ENCODE data around the gene DNAH9. TPM values are rescaled to one million over a fixed set of nuclear protein-coding genes. Genes with fewer than 3 reads are reported as not detected.
A peak's percentile ranks its signal among the peaks of the same experiment; 100 is the strongest.

The DNAH9 gene
- total and polyA plus RNA-seq, 2 of the 8 experiments (the other 6 are each of a cell fraction or from before 2014, with no cell fraction given), result 0.21 to 0.86 TPM

- Histone ChIP-seq H3K4me1 (replicated peaks in 1 of 4; ENCODE audit: control insufficient read depth in 3 of 4, insufficient read depth in 4 of 4, low read length in 3 of 4) (peaks cover 0 to 3% (median 1%) of the 10 kb centered on the region in 4 experiments; a peak in 3 of 7 replicates), H3K4me2 (ENCODE audit: insufficient read depth in 1 of 2, low read depth in 2 of 2, low read length in 2 of 2) (no peak overlapping the region), H2AK5ac (ENCODE audit: low read depth, low read length) (no peak overlapping the region), H3K79me2 (ENCODE audit: control insufficient read depth in 1 of 2, insufficient read depth in 2 of 2, low read length in 2 of 2) (no peaks in the 10 kb centered on the region), H4K20me1 (replicated peaks in 1 of 2; ENCODE audit: control insufficient read depth in 1 of 2, insufficient read depth in 2 of 2, low read length in 2 of 2) (no peaks in the 10 kb centered on the region), H2BK5ac (ENCODE audit: low read depth, low read length) (no peak overlapping the region; the same call in 1 of the 2 replicates), H3K79me1 (ENCODE audit: low read depth, low read length) (no peaks in the 10 kb centered on the region), H3K14ac (ENCODE audit: insufficient read length) (no peak overlapping the region), H2BK120ac (replicated peaks; ENCODE audit: low read depth, low read length) (no peak overlapping the region), H3K4ac (replicated peaks; ENCODE audit: insufficient read length, low read depth, low read length) (no peak overlapping the region), H3K18ac (ENCODE audit: extremely low read depth, low read length) (no peak overlapping the region), H3K23me2 (ENCODE audit: low read depth, low read length) (no peaks in the 10 kb centered on the region), H3K9ac (replicated peaks in 1 of 4; ENCODE audit: extremely low read depth in 1 of 4, low read depth in 3 of 4, low read length in 3 of 4) (no peak overlapping the region), H3K4me3 (ENCODE audit: extremely low read depth in 1 of 4, insufficient read depth in 2 of 4, low read depth in 3 of 4, low read length in 4 of 4) (no peak overlapping the region), H3K27ac (ENCODE audit: low read depth, low read length) (no peak overlapping the region), H4K91ac (replicated peaks; ENCODE audit: insufficient read length, low read length) (no peak overlapping the region), H2AFZ (ENCODE audit: low read length) (no peak overlapping the region), H2BK12ac (ENCODE audit: low read depth, low read length) (no peak overlapping the region), H2BK15ac (ENCODE audit: low read length) (no peak overlapping the region), H3K9me3 (ENCODE audit: insufficient read depth in 2 of 2, low read depth in 1 of 2, low read length in 1 of 2) (no peaks in the 10 kb centered on the region), H3K56ac (replicated peaks; ENCODE audit: insufficient read length, low read depth, low read length) (no peak overlapping the region), H3K36me3 (ENCODE audit: control insufficient read depth in 2 of 4, insufficient read depth in 4 of 4, low read length in 3 of 4) (no peaks in the 10 kb centered on the region), H3K23ac (ENCODE audit: insufficient read length) (no peak overlapping the region), H4K5ac (ENCODE audit: insufficient read length, low read depth, low read length) (no peak overlapping the region), H4K8ac (ENCODE audit: extremely low read depth, insufficient read depth, low read length) (no peak overlapping the region), H2BK20ac (ENCODE audit: low read length) (no peak overlapping the region), H3K27me3 (replicated peaks in 1 of 4; ENCODE audit: control insufficient read depth in 3 of 4, extremely low read depth in 1 of 4, insufficient read depth in 3 of 4, low read length in 3 of 4) (no peaks in the 10 kb centered on the region)
- CTCF ChIA-PET (ENCODE audit: partially characterized antibody), result interaction anchor here (0.5 to 2.6 kb wide), 14 partner anchors 9 to 1263 kb away, joined by 3 to 16 read pairs (median 3); no protein-coding TSS in a partner anchor
- POLR2A ChIA-PET (ENCODE audit: partially characterized antibody), result no interaction called here
- FAIRE-seq, result no peak
- TF ChIP-seq CTCF (IDR thresholded peaks at IDR 0.05; ENCODE audit: control extremely low read depth in 1 of 3, insufficient read depth in 1 of 3, low read depth in 1 of 3, low read length in 3 of 3) (peak in 1 of 3 experiments; percentile 20; a peak in 1 of 4 replicates), SRF (IDR thresholded peaks at IDR 0.05; ENCODE audit: low read depth, low read length) (no peak), YY1 (IDR thresholded peaks at IDR 0.05; ENCODE audit: low read depth, low read length) (no peak), RAD21 (IDR thresholded peaks at IDR 0.05 in 1 of 2, conservative IDR thresholded peaks at IDR 0.05 in 1 of 2; ENCODE audit: low read depth in 2 of 2, low read length in 2 of 2) (peak; percentile 33 to 56), SIN3A (conservative IDR thresholded peaks at IDR 0.05 in 1 of 2, IDR thresholded peaks at IDR 0.05 in 1 of 2; ENCODE audit: low read depth in 1 of 2, low read length in 2 of 2) (0 out of 4 replicates have a peak, but pooled peaks of 1 of the 2 experiments have one; percentile 49)
- DNase-seq (ENCODE audit: low read depth in 1 of 2, low spot score in 2 of 2), result no peak
- WGBS, 2 experiments (ENCODE audit: extremely low coverage in 1 of 2, insufficient coverage in 1 of 2, insufficient read length in 1 of 2, insufficient replicate concordance in 2 of 2, low coverage in 1 of 2, low lambda C conversion rate in 2 of 2, missing lambda C conversion rate in 1 of 2), result 71% methylated on average over 4 of the region's 4 CpGs; no CpG with 5 or more reads in 1 of the 2 experiments
Measured at GRCh38 chr17:11899537-11899942, 301.3 kb downstream of the DNAH9 start.

Measured in H1 (cell line).